Glutamatergic neuron (in vitro differentiated cells): Measurements from ENCODE around the gene KIAA1191. TPM values are rescaled to one million over a fixed set of nuclear protein-coding genes. Genes with fewer than 3 reads are reported as not detected.
A peak's percentile ranks its signal among the peaks of the same experiment; 100 is the strongest.

Source experiments
- DNase-seq: peaks from one replicate; pipeline ENCODE4 v3.0.0; 2022
- H3K27ac Mint-ChIP-seq: one replicate; pipeline ENCODE4 v1.8.0; 2020; ENCODE audit warnings: mild to moderate bottlenecking, mixed read lengths, inconsistent platforms; ENCODE audit not compliant: unreplicated experiment
- H3K27me3 Mint-ChIP-seq: one replicate; pipeline ENCODE4 v1.8.0; 2020; ENCODE audit warnings: mild to moderate bottlenecking, moderate library complexity, mixed read lengths, inconsistent platforms; ENCODE audit not compliant: unreplicated experiment
- H3K36me3 Mint-ChIP-seq: one replicate; pipeline ENCODE4 v1.8.0; 2020; ENCODE audit warnings: mild to moderate bottlenecking, mixed read lengths, inconsistent platforms; ENCODE audit not compliant: unreplicated experiment
- H3K4me1 Mint-ChIP-seq: one replicate; pipeline ENCODE4 v1.8.0; 2020; ENCODE audit warnings: mild to moderate bottlenecking, low read depth, mixed read lengths, inconsistent platforms; ENCODE audit not compliant: unreplicated experiment
- H3K4me3 Mint-ChIP-seq: one replicate; pipeline ENCODE4 v1.8.0; 2020; ENCODE audit warnings: mild to moderate bottlenecking, mixed read lengths, inconsistent platforms; ENCODE audit not compliant: unreplicated experiment
- H3K9me3 Mint-ChIP-seq: one replicate; pipeline ENCODE4 v1.8.0; 2020; ENCODE audit warnings: mild to moderate bottlenecking, moderate library complexity, mixed read lengths, inconsistent platforms; ENCODE audit not compliant: unreplicated experiment
- total RNA-seq: library from RNA; stranded (reverse); fragmentation: NEBNext Ultra II Directional; extraction: Animal tissue kit (Norgen Biotek cat#: 25700); gene quantifications from one replicate; pipeline ENCODE4 v1.2.1, GENCODE V29; 2021; ENCODE audit not compliant: unreplicated experiment
- TF ChIP-seq, protein P1 (sequence below): fragments of 200-600 bp; sonication (generic); IDR thresholded peaks from one replicate; pipeline ENCODE4 v1.5.0; 2021; ENCODE audit not compliant: partially characterized antibody, unreplicated experiment

The KIAA1191 gene
- total RNA-seq, 1 donor from 2014 or later: 203 TPM

DNA sequence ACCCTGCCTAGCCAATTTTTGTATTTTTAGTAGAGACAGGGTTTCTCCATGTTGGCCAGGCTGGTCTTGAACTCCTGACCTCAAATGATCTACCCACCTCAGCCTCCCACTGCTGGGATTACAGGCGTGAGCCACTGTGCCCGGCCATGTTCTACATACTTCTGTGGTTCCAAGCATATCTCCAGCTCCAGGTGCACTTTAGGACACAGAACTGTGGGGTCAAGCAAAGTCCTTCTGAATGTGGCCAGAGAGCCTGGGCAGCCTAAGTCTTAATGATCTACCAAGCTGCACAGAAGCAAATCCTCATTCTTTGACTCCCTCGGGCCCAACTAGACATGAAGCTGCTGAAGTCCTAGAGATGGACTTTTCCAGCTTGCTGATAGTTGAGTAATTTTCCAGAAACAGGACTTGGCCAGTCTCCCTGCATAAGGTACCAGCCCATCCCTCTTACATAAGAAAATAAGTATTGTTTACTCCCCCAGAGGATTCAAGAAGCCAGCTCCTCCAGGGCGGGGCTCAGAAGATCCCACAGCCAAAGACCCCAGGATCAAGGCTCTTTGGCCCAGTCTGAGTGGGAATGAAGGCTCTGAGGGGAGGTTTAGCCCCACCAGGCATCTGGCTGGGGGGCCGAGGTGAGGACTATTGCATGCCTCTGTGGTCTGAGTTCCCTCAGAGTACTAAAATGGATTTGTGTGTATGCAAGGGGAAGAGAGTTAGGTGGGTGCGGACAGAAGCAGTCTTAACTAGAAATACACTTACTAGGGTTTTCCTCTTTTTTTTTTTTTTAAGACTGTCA lies 46.1 kb upstream of the KIAA1191 start:
- H3K27me3 Mint-ChIP-seq: no peaks in the 10 kb centered on the region
- no peak overlapping the region for H3K4me3 Mint-ChIP-seq
- TF ChIP-seq, protein P1, sequence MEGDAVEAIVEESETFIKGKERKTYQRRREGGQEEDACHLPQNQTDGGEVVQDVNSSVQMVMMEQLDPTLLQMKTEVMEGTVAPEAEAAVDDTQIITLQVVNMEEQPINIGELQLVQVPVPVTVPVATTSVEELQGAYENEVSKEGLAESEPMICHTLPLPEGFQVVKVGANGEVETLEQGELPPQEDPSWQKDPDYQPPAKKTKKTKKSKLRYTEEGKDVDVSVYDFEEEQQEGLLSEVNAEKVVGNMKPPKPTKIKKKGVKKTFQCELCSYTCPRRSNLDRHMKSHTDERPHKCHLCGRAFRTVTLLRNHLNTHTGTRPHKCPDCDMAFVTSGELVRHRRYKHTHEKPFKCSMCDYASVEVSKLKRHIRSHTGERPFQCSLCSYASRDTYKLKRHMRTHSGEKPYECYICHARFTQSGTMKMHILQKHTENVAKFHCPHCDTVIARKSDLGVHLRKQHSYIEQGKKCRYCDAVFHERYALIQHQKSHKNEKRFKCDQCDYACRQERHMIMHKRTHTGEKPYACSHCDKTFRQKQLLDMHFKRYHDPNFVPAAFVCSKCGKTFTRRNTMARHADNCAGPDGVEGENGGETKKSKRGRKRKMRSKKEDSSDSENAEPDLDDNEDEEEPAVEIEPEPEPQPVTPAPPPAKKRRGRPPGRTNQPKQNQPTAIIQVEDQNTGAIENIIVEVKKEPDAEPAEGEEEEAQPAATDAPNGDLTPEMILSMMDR: no peak
- DNase-seq: no peak
- peaks cover 3% of the 10 kb centered on the region for H3K9me3 Mint-ChIP-seq
- H3K4me1 Mint-ChIP-seq: peaks cover 10% of the 10 kb centered on the region
- H3K36me3 Mint-ChIP-seq: no peaks in the 10 kb centered on the region
- H3K27ac Mint-ChIP-seq: no peak overlapping the region

DNA sequence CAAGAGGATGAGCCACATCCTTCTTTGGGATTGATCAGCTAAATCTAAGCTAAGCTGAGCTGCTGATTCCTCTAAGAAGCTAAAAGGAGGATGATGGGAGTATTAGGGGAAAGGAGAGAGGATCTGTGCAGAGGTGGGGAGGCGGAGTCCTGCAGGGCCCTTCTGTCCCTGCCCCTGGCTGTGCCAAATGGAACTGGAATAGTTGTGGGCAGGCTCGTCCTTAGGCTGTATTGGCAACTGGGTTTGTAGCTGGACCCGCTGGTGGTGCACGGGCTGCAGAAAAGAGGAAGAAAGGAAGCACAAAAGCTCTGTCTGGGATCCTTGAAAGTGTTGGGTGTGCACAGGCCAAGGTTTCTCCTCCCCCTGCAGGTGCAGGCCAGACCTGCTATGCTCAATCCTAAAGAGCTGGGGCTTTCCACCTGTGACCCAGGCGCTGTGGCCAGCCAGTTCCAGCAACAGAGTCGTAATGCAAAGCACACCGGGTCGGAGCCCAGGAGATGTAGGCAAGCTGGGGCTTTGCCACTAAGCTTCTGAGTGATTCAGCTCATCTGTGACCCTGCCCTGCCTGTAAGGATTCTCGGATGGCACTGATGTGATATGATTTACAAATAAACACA lies 45.0 kb upstream of the KIAA1191 start:
- Mint-ChIP-seq H3K4me1 (peaks cover 12% of the 10 kb centered on the region), H3K9me3 (peaks cover 3% of the 10 kb centered on the region), H3K27me3 (peaks cover 3% of the 10 kb centered on the region), H3K36me3 (no peaks in the 10 kb centered on the region), H3K4me3 (no peak overlapping the region), H3K27ac (no peak overlapping the region)
- TF ChIP-seq, protein P1: no peak
- DNase-seq: no peak

DNA sequence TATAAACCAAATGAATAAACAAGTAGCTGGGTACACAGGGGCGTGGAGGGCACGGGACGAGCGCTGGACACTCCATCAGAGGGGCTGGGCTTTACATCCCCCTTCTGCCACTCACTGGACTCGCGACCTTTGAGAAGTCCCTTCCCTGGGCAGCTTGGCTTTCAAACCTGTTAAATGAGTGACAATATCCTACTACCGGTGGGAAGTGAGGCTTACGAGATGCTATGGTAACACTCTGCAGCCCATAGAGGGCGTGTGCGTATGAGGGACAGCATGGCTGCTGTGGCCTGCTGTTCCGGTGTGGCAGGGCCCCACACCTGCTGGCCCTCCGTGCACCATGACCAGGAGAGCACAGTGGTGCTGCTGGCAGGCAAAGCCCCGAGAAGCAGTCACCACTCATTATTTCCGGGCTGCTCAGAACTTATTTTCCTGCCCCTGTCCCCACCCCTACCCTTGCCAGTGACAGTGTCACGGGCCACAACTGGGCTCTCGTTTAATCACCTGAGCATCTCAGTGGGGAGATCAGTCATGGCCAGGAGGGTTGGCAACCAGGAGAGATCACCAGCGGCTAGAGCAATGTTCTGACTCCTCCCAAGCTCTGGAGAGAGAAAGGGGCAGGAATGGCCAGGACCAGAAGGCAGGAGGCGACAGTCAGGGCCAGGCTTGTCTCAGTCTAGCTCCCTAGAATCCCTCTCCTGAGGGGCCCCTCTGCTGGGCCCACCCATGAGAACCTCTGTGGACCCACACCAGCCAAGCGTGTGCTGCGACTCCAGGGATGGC lies 44.3 kb upstream of the KIAA1191 start:
- no peak for DNase-seq
- peaks cover 16% of the 10 kb centered on the region for H3K4me1 Mint-ChIP-seq
- TF ChIP-seq, protein P1: peak; percentile 26
- H3K36me3 Mint-ChIP-seq: no peaks in the 10 kb centered on the region
- H3K27ac Mint-ChIP-seq: no peak overlapping the region
- peaks cover 1% of the 10 kb centered on the region for H3K9me3 Mint-ChIP-seq
- no peak overlapping the region for H3K4me3 Mint-ChIP-seq
- peaks cover 3% of the 10 kb centered on the region for H3K27me3 Mint-ChIP-seq

DNA sequence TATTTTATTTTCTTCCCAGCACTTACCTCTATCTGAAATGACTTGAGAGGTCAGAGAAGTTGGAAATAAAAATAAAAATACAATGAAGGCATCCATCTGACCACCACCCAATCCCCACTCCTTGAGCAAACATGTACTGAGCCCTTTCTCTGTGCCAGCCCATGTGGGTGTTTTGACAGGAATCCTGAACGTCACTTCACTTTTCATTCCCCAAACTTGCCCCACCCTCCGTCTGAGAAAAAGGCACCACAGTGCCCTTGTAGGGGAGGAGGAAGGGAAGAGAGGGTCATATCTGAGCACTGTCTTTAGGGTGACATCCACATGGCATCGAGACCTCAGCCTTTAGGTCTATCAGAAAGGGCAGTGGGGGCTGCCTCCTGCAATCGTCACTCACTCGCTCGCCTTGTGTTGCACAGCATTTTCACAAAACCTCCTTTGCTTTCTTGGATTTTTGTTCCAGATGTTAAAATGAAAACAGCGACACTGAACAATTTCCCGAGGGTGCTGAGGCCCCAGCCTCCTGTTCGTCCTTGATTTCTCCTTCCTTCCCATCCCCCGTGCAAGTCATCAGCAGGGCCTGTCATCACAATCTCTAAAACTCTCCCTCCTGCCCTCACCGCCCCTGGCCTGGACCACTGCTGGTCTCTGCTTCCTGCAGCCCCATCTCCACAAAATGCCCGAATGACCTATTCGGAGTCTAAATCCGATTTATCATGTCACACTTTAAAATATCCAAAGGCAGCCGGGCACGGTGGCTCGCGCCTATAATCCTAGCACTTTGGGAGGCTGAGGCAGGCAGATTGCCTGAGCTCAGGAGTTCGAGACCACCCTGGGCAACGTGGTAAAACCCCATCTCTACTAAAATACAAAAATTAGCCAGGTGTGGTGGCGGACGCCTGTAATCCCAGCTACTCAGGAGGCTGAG lies 40.0 kb upstream of the KIAA1191 start:
- H3K27ac Mint-ChIP-seq: peak overlapping the region; percentile 62
- H3K4me1 Mint-ChIP-seq: peaks cover 28% of the 10 kb centered on the region
- DNase-seq: no peak
- H3K4me3 Mint-ChIP-seq: peak overlapping the region; percentile 70
- H3K36me3 Mint-ChIP-seq: no peaks in the 10 kb centered on the region
- H3K9me3 Mint-ChIP-seq: peaks cover 2% of the 10 kb centered on the region
- H3K27me3 Mint-ChIP-seq: peaks cover 7% of the 10 kb centered on the region
- TF ChIP-seq, protein P1: no peak
